ENCODE measurements around the gene TRAF3.

Gene TRAF3

DNA sequence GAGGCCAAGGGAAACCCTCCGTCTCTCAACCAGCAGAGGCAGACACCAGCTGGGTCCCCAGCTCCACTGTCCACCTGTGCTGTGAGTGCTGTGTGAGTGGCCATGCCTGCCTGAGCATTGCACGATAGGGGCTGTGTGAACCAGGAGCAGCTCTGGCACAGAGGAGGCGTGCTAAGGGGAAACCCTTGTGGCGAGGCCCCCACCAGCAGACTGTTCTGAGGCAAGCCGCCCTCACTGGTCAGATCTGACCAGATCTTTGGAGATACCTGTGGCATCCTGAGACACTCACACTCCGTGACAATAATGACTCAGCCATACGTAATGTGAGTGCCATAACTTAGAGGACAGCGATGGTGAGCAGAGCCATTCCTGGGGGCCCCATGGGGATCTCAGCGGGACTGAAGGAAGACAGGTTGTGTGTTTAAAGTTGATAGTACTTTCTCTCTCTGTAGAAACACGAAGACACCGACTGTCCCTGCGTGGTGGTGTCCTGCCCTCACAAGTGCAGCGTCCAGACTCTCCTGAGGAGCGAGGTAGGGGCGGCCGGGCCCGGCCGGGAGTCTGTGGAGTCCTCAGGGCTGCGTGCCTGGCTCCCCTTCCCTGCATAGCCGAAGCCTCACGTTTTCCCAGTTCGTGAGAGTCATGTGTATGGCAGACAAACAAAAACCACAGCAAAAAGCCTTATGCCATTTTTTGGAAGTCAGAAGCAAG lies 108.6 kb downstream of the TRAF3 start:
- DNase-seq, result no peak
- no peaks in the 10 kb centered on the region for H3K9me3 ChIP-seq
- peaks cover 17% of the 10 kb centered on the region for H3K36me3 ChIP-seq
- TF ChIP-seq, protein P1, sequence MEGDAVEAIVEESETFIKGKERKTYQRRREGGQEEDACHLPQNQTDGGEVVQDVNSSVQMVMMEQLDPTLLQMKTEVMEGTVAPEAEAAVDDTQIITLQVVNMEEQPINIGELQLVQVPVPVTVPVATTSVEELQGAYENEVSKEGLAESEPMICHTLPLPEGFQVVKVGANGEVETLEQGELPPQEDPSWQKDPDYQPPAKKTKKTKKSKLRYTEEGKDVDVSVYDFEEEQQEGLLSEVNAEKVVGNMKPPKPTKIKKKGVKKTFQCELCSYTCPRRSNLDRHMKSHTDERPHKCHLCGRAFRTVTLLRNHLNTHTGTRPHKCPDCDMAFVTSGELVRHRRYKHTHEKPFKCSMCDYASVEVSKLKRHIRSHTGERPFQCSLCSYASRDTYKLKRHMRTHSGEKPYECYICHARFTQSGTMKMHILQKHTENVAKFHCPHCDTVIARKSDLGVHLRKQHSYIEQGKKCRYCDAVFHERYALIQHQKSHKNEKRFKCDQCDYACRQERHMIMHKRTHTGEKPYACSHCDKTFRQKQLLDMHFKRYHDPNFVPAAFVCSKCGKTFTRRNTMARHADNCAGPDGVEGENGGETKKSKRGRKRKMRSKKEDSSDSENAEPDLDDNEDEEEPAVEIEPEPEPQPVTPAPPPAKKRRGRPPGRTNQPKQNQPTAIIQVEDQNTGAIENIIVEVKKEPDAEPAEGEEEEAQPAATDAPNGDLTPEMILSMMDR (IDR thresholded peaks at IDR 0.05; ENCODE audit: low read depth, low read length), result no peak
- H3K4me3 ChIP-seq (ENCODE audit: low read depth, low read length), result no peak overlapping the region
- H3K4me1 ChIP-seq, result no peaks in the 10 kb centered on the region
- no peaks in the 10 kb centered on the region for H3K27me3 ChIP-seq

DNA sequence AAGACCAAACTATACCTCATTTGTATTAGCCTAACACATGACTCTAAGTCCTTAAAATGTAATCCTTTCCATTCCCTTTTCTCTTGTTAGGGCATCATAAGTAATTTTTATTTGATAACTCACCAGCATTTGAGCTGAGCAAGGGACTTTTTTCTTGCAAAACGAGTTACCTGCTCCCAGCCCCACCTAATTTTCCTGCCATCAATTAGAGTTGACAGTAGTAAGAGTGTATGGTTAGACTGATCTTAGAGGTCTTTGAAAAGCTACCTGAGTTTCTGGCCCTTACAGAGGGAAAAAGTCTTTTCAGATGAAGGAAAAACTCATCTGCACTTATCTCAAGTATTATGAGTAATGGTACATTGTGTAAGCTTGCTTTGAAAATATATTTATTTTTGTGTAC lies 111.5 kb downstream of the TRAF3 start:
- peaks cover 17% of the 10 kb centered on the region for H3K36me3 ChIP-seq

DNA sequence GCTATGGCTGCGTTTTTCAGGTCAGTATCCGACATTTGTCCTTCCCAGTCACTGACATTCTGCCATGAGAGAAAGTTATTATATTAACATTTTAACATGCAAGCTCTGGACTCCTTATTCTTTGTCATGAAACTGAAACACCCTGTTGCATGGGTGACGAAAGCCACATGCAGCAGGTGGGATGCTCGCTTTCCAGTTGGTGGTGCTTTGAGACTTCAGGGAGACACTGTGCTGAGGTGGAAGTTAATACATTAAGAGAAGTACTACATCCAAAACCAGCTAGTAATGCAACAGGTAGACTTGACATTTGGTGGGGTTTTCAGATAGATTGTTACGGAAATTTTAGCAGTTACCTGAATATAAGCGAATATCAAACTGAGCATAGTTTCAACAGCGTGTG lies 112.4 kb downstream of the TRAF3 start:
- no peaks in the 10 kb centered on the region for H3K27me3 ChIP-seq
- H3K4me1 ChIP-seq, result no peaks in the 10 kb centered on the region
- H3K9me3 ChIP-seq, result no peaks in the 10 kb centered on the region
- peaks cover 17% of the 10 kb centered on the region for H3K36me3 ChIP-seq
- no peak for DNase-seq
- TF ChIP-seq, protein P1 (IDR thresholded peaks at IDR 0.05; ENCODE audit: low read depth, low read length), result no peak
- no peak overlapping the region for H3K4me3 ChIP-seq (ENCODE audit: low read depth, low read length)

More for the DNA sequence above, 111.5 kb downstream of the TRAF3 start:
- no peaks in the 10 kb centered on the region for H3K9me3 ChIP-seq
- H3K4me1 ChIP-seq, result no peaks in the 10 kb centered on the region
- TF ChIP-seq, protein P1 (IDR thresholded peaks at IDR 0.05; ENCODE audit: low read depth, low read length), result no peak
- H3K27me3 ChIP-seq, result no peaks in the 10 kb centered on the region
- no peak for DNase-seq
- H3K4me3 ChIP-seq (ENCODE audit: low read depth, low read length), result no peak overlapping the region

DNA sequence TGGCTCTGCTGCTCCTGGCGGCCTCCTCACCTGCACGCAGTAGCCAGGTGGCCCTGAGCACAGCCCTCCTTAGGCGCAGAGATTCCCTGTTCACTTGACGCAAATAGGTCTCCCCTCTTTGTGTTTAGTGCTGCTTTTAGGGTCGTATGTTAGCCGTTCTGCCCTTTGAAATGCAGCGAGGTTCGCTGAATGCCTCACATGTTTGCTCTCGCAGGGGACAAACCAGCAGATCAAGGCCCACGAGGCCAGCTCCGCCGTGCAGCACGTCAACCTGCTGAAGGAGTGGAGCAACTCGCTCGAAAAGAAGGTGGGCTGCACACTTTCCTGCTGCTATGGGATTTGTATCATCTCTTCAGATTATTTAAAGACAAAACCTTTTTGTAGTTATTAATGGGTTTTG lies 113.9 kb downstream of the TRAF3 start:
- no peak overlapping the region for H3K4me3 ChIP-seq (ENCODE audit: low read depth, low read length)
- H3K9me3 ChIP-seq, result no peaks in the 10 kb centered on the region
- H3K4me1 ChIP-seq, result no peaks in the 10 kb centered on the region
- no peak for DNase-seq
- TF ChIP-seq, protein P1 (IDR thresholded peaks at IDR 0.05; ENCODE audit: low read depth, low read length), result no peak
- H3K36me3 ChIP-seq, result peaks cover 15% of the 10 kb centered on the region
- H3K27me3 ChIP-seq, result no peaks in the 10 kb centered on the region

DNA sequence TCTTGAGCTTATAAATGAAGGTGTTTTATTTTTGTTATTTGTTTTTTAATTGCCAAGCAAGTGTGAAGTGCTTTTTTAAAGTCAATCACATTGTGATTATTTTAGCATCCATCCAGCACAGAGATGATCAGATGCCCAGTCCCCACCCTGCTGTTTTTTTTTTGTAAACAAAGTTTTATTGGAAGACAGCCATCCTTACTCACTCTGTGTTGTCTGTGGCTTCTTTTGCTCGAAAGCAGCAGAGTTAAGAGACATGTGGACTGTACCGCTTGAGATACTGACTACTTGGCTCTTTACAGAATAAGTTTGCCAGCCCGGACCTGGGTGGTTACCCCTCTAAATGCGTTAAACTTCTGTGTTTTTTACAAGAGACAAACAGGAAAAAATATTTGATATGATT lies 114.3 kb downstream of the TRAF3 start:
- no peak for DNase-seq
- no peaks in the 10 kb centered on the region for H3K4me1 ChIP-seq
- no peaks in the 10 kb centered on the region for H3K27me3 ChIP-seq
- no peaks in the 10 kb centered on the region for H3K9me3 ChIP-seq
- H3K36me3 ChIP-seq, result peaks cover 11% of the 10 kb centered on the region
- TF ChIP-seq, protein P1 (IDR thresholded peaks at IDR 0.05; ENCODE audit: low read depth, low read length), result no peak
- no peak overlapping the region for H3K4me3 ChIP-seq (ENCODE audit: low read depth, low read length)

DNA sequence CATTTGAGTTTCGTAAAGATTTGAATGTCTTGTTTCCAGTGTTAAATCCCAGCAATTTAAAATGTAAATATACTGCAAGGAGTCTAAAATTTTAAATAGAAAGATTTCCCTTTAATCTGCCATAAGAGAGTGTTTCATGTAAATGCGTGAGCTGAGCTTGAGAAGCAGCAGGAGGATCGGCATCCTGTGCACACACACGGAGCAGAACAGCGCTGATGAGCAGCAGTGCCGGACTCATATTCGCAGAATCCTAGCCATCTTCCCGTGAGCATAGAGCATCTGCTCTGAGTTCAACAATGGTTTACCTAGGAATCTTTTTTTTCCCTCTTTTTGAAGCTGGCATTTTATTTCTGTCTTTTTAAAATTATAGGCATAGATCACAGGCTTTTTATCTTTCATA lies 115.4 kb downstream of the TRAF3 start:
- DNase-seq, result no peak
- Histone ChIP-seq H3K4me1 (no peaks in the 10 kb centered on the region), H3K4me3 (ENCODE audit: low read depth, low read length) (no peak overlapping the region), H3K36me3 (peaks cover 10% of the 10 kb centered on the region), H3K27me3 (no peaks in the 10 kb centered on the region), H3K9me3 (no peaks in the 10 kb centered on the region)
- TF ChIP-seq, protein P1 (IDR thresholded peaks at IDR 0.05; ENCODE audit: low read depth, low read length), result no peak

All from BE2C (cell line).